GM12892 (cell line): ENCODE data around the gene APCDD1.

Experiments used
- POLR2A ChIP-seq: IDR thresholded peaks from 2 replicates; pipeline ENCODE4 v1.6.1; 2011; ENCODE audit warnings: low read depth, low read length, control low read depth
- POLR2AphosphoS5 ChIP-seq: IDR thresholded peaks from 2 replicates; pipeline ENCODE4 v1.6.1; 2011; ENCODE audit warnings: low read depth, low read length, control low read depth
- TAF1 ChIP-seq: IDR thresholded peaks from 2 replicates; pipeline ENCODE4 v1.6.1; 2011; ENCODE audit warnings: low read depth, mild to moderate bottlenecking, control low read depth, low read length, borderline replicate concordance

DNA sequence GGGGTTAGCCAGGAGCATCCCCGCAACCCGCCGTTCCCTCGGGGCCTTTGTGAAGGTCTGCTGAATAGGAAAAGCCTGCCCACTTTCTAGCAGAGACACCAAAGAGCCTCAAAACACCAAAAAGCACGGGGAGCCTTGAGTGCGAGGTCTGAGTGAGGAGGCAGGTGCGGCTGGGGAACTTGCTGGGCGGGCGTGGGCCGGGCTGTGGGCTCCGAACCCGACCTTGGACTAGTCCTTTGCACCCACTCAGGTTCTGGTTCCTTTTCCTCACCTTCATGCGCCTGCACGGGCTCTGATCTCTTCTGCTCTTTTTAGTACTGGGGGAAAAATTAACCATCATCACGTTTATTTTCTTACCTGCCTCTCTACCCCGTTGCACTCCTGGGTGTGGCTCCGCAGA, 19.9 kb downstream of the APCDD1 start:
- no peak for TF ChIP-seq POLR2AphosphoS5
- no peak for TF ChIP-seq POLR2A
- TF ChIP-seq TAF1: no peak
